Fibroblast of skin of scalp (primary cell): Measurements from ENCODE around the gene HSF2BP.
"Not testable (repeated sequence)": the region's sequence is repeated elsewhere in the genome, so short reads cannot be mapped to it uniquely, and the experiment has no call there.

ENCODE experiments used
- DNase-seq: peaks from one replicate; pipeline ENCODE4 v3.0.0-alpha.2; 2013

Gene HSF2BP

DNA sequence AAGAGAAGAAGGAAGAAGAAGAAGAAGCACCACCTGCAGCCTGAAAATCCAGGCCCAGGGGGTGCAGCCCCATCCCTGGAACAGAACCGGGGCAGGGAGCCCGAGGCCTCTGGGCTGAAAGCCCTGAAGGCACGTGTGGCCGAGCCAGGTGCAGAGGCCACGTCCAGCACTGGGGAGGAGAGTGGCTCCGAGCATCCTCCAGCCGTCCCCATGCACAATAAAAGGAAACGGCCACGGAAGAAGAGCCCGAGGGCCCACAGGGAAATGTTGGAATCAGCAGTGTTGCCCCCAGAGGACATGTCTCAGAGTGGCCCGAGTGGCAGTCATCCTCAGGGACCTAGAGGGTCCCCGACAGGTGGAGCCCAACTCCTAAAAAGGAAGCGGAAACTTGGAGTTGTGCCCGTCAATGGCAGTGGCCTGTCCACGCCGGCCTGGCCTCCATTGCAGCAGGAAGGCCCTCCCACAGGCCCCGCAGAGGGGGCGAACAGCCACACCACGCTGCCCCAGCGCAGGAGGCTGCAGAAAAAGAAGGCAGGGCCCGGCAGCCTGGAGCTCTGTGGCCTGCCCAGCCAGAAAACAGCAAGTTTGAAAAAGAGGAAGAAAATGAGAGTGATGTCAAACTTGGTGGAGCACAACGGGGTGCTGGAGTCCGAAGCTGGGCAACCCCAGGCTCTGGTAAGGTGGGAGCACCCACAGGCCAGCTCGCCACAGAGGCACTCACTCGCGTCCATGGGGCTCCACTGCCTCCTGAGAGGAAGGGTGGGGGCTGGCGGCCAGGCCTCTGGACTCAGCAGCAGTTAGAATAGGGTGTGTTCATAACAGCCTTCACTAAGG lies 28.5 kb upstream of the HSF2BP start:
- no peak for DNase-seq

DNA sequence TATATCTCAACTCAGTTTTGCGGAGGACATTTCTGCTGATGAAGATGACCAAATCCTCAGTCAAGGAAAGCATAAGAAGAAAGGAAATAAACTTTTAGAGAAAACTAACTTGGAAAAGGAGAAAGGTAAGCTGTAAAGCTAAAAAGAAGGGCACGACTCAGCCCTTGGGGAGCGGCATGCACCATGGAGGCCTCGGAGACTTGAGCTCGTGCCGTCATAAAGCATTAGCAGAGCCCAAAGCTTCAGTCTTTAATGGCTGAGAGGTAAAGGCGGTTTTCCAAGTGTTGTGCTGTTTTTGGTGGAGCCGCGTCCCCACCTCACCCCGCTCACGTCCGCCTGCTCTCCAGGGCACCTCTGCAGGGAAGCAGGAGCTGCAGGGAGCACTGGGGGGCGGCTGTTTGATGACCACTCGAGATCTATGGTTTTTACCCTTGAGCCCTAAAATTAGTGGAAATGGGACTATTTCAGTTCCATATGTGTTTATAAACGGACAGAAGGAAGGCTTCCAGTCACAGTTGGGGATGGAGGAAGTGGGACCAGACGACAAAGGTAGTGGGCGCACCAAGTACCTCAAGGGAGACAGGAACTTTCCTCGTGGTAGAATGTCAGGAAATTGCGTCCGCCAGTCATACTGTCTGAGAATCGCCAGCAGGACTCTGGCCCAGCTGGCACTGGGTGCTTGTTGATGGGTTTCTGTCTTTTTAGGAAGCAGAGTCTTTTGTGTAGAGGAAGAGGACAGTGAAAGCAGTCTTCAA lies 27.7 kb upstream of the HSF2BP start:
- no peak for DNase-seq

DNA sequence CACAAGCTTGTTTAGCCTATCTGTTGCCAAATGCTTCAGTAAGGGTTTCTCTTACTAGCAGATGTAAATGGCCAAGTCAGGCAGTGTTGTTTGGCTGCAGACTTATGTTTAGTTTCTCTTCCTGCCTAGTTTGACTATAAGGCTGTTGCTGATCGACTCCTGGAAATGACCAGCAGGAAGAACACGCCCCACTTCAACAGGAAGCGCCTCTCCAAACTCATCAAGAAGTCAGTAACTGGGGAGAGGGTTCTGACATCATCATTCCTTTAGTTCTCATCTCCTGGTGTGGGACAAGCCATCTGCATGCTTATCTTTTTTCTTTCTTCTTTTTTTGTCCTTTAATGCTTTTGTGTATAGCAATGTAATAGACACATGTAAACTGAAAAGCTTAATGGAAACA lies 25.1 kb upstream of the HSF2BP start:
- DNase-seq: no peak

DNA sequence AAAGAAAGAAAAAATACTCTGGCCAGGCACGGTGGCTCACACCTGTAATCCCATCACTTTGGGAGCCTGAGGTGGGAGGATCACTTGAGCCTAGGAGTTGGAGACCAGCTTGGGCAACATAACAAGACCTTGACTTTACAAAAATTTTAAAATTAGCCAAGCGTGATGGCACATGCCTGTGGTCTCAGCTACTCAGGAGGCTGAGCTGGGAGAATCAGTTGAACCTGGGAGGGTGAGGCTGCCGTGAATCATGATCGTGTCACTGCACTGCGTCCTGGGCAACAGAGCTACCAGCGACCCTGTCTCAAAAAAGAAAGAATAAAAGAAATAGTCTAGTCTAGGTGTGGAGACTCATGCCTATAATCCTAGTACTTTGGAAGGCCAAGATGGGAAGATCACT lies 22.4 kb upstream of the HSF2BP start:
- no peak for DNase-seq

DNA sequence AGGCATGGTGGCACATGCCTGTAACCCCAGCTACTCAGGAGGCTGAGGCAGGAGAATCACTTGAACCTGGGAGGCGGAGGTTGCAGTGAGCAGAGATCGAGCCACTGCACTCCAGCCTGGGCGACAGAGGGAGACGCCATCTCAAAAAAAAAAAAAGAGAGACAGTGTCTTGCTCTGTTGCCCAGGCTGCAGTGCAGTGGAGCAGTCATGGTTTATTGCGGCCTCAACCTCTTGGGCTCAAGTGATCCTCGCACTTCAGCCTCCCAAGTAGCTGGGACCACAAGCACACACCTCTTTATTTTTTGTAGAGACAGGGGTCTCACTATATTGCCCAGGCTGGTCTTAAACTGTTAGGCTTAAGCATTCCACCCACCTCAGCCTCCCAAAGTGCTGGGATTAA lies 21.1 kb upstream of the HSF2BP start:
- not testable (repeated sequence) for DNase-seq

DNA sequence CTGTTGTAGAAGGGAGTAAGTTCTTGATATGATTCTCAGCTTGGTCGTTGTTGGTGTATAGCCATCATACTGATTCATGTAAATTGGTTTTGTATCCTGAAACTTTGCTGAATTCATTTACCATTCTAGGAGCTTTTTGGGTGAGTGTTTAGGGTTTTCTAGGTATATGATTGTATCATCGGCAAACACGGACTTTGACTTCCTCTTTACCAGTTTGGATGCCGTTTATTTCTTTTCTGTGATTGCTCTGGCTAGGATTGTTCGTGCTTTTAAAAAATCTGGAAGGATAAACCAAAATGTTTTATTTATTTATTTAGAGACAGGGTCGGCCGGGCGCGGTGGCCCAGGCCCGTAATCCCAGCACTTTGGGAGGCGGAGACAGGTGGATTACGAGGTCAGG lies 20.7 kb upstream of the HSF2BP start:
- no peak for DNase-seq

DNA sequence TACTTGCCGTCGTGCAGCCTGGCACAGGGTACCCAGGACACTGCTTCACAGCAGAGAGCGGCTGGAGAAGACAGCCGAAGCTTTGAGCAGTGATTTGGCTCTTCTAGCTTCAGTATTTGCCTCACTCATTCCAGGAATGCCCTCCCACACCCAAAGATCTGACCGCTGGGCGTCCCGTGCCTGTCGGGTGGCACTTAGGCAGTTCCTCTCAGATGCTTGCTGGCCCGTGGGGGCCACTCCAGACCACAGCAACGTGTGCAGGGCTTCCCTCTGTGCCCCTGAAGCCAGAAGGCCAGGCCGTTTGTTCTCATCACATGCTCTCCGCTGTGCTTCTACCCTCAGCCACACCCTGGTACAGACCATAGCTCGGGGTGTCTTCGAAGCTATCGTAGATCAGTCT lies 17.1 kb upstream of the HSF2BP start:
- DNase-seq: no peak

DNA sequence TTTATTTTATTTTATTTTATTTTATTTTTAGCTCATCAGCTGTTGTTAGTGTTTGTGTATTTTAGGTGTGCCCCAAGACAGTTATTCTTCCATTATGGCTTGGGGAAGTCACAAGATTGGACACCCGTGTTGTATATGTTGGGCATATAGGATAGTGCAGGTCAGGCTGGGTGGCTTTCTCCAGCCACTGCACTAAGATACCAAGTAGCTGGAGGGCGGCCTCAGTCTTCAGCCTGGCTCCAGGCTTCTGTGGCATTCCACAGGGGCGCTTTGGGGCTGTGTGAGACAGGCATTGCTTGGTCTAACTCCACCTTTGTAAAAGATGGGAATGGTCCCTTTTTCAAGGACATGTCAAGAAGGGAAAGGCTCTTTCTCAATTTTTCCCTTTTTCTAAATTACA lies 16.6 kb upstream of the HSF2BP start:
- DNase-seq: no peak

DNA sequence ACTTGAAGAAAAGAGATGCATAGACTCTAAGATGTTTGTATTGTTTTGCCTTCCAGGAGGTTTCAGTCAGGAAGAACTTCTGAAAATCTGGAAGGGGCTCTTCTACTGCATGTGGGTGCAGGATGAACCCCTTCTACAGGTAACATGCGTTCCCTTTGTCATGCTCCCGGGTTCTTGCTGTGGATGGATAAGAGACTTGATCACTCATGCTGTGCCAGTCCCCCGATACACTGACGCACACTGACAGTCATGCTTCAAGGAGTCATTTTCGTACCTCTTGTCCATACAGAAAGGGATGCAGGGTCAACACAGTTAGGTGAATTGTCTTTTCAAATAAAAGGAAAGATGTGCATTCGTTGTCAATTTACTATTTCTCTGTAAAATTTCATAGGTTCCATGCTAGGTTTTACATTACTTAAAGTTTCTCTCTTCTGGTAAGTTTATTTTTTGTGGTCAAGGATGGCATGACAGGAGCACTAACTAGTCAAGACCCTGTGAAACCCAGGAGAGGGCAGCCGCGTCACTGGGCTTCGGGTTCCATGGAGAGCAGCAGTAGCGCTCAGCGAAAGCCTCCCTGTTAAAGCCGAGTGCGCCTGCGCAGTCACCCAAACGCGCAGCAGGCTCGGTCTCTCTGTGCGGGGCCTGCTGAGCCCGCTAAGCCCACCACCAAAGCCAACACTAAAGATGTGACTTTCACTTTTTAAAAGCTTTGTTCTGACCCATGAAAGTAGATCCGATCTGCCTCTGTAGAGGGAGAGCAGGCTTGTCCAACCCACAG lies 10.7 kb upstream of the HSF2BP start:
- no peak for DNase-seq

DNA sequence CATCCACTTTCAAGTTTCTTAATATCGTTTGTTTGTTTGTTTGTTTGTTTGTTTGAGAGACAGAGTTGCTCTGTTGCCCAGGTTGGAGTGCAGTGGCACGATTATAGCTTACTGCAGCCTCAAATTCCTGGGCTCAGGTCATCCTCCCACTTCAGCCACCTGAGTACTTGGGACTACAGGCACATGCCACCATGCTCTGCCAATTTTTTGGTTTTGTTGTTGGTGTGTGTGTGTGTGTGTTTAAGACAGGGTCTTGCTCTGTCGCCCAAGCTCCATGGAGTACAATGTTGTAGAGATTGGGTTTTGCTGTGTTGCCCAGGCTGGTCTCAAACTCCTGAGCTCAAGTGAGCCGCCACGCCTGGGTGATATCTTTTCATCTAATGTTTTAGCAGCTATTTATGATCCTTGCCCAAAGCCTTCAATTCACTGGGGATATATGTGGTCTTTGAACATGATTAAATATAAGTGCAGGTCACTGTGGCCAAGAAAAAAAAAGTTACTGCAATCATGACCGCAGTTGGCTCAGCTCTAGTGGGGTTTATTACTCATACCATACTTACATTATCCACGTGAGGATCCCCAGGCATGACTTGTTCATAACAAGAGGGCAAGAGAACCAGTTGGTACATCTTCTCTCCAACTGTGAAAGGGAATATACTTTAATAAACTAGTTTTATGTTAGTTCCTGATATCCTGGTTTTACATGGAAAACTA lies 8.1 kb upstream of the HSF2BP start:
- peak; percentile 59 for DNase-seq

DNA sequence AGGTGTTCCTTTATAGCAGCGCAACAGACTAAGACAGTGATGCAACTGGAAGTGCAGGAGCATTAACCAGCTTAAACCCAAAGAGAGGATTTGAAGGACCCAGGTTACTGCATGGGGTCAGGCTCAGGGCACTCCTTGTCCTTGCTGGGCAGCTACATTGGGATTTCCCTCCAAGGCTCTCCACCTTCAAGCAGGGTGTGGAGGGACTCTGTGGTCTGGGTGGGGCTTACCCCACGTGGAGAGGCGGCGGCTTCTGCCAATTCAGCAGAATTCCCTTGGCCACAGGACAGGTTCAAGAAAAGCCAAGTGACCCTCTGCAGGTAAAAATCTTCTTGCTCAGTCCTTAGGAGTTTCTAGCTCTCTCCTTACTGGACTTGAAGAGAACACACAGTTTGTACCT lies 6.6 kb upstream of the HSF2BP start:
- no peak for DNase-seq

DNA sequence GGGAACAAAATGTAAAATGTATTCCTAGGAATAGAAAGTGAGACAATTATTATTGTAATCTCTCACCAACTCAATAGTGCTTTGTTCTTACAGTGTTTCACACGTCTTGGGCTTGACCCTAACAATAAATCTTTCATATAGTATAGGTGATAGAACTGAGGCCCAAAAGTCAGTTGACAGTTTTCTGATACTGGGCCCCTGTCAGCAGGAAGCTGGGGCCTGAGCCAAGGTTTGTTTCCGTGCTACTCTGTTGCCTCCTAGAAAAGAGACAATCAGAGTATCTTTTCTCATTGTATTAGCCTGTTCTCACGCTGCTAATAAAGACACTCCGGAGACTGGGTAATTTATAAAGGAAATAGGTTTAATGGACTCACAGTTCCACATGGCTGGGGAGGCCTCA lies 5.1 kb upstream of the HSF2BP start:
- DNase-seq: no peak

DNA sequence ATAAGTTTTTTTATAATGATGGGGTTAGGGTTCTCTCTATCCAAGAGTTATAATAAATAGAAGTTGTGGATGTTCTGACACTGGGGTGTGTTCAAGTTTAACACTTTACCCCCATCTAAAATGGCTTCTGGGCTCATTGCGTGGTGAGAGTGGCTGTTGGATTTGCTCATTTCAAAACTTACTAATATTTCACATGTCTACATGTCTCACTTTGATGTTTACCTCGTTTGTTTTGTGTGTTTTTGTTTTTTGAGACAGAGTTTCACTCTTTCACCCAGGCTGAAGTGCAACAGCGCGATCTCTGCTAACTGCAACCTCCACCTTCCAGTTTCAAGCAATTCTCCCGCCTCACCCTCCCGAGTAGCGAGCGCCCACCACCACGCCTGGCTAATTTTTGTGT lies 3.7 kb upstream of the HSF2BP start:
- DNase-seq: no peak

DNA sequence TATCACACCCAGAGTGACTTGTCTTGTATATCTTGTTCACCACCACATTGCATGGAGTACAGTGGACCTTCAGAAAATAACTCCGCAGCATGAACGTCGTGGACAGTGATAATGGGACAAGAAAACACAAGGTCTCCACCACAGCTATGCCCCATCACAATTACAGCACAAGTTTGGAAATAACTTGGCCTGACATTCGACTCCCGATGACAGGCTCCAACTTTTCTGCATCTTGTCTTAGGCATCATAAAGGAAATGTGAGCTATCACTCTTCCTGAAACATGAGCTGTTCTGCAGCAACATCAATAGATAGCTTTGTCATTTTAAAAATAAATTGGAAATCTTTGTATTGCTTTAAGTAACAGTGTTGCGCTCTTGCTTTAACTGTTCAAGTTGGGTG lies 3.0 kb upstream of the HSF2BP start:
- no peak for DNase-seq

DNA sequence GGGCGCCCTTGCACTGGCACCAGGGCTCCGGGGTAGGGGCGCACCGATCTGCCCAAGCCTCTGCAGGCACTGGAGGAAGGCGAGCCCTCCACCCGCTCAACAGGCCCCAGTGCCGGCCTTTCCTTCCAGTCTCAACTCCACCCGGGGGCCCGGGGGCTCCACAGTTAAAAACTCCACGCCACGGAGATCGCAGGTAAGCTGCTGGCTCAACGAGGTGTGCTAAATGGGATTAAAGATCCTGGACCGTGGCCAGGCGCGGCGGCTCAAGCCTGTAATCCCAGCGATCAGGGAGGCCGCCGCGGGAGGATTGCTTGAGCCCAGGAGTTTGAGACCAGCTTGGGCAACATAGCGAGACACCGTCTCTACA lies 536 bp downstream of the HSF2BP start:
- no peak for DNase-seq

DNA sequence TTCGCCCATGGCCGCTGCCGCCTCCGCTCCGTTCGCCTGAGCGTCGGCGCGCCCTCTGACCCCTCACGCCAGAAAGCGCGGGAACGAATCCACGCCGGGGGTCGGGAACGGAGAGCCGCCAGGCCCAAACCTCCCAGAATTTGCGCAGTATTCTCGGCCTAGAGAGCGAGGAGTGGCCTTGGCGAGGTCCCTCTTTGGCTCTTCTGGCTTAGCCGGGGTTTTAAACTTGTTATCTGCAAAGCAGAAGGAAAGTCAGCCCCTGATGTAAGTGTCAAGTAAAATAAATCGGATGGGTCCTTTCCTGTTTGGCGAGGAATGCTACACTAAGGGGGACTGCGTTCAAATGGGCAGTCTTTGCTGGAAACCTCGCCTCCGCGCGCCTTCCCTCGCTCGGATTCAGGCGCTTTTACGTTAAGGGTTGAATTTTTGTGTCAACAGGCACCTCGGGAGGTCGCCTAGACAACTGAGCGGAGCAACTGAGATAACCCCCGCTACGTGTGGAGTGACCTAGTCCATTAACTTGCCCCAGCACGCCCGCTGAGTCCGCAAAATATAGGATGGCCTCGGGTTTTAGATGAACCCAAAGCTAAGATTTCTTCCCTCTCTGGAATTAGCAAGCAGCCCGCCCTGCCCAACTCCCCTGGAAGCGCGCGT lies 1.1 kb downstream of the HSF2BP start:
- no peak for DNase-seq

DNA sequence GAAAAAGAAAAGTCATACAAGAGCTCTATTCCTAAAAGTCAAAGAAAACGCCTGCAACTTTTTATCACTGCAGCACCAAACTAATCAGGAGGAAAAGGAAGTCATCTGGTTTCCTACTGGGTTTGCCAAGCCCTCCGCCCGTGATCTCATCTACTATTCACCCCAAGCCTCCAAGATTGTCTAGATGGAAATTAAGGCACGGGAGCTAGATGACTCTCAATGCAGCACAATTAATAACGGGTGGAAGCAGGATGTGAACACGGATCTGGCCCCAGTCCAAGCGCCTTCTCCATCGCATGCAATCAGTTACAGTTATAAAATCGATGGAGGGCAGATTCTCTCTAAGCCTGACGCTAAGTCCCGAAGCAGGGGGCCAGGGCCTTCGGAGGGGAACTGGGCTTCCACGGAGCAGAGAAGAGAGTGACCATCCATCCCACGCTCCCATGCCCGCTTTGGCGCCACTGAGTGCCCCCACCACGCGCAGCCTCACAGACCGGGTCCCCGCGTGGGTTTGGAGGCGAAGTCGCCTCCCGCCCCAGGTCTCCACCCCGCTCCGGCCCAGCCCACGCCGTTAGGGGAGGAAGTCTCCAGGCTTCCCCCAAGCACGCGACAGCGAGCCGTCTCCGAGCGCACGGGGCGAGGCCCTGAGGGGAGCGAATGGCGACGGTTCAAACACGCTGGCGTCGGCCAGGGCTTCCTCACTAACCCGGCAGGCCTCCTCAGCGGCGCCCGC lies 1.8 kb downstream of the HSF2BP start:
- DNase-seq: no peak

DNA sequence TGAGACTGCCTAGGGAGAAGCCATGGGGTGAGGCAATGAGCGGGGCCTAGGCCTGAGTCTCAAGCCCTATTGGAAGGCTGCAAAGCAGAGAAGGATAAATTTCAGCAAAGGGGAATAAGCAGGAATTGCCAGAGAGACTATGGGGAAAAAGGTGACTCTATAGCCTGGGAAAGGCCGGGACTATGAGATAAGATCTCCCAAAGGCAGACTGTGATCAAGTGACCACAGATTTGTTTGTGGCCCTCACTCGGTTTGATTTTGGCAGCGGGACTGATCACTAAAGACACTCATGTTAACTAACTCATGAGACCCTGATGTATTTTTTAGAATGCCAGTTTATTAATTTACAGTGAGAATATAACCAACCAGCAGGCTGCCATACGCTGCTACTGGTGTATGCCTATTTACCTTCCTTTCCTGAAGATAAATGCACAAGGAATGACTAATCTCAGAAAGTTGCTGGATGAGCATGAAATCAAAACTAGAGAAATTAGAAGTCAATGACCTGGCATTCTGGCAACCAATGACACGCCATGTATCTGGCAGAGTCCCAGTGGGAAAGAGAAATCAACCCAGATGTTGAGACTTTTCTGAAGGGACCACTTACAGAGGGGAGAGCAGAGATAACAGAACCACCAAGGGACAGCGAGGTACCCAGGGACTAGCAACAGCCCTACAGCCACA lies 4.3 kb downstream of the HSF2BP start:
- peak; percentile 57 for DNase-seq

DNA sequence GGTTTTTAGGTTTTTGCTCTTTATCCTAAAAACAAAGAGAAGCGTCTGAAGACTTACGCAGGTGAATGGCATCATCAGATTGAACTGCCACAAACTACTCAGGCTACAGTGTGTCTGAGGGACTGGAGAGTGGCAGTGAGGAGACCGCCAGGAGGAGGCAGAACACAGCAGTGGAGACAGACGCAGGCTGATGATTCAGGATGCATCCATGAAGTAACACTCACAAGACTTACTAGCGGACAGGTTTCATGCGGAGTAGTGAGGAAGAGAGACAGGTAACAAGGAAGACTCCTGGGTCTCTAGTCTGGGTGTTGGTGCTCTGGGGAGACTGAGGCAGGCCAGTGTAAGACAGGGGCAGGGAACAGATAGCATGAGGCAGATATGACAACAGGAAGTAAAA lies 5.7 kb downstream of the HSF2BP start:
- DNase-seq: no peak

DNA sequence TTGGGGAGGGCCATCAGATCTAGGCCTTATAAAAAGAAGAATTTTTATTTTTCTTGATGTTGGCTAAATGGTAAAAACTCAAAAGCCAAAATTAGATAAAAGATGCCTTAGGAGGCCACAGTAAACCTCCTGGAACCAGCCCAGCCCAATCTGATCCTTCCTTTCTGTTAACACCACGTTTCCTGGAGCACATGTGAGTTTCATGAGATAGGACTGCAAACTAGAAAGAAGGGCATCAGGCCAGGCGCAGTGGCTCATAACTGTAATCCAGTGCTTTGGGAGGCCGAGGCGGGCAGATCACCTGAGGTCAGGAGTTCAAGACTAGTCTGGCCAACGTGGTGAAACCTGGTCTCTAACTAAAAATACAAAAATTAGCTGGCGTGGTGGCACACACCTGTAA lies 6.7 kb downstream of the HSF2BP start:
- no peak for DNase-seq

DNA sequence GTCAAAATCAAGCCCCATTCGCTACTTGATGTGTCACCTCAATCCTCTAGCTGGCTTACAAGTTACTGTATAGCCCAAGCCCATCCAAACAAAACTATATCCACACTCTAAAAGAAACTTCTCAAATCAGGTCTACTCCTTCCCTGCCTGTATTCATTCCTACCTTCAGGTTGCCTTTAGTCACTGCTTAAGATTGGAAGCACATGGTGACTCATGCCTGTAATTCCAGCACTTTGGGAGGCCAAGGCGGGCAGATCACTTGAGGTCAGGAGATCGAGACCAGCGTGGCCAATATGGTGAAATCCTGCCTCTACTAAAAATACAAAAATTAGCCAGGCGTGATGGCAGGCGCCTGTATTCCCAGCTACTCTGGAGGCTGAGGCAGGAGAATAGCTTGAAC lies 7.4 kb downstream of the HSF2BP start:
- not testable (repeated sequence) for DNase-seq
